Subcutaneous abdominal adipose tissue (tissue), 5 donors: ENCODE measurements around the gene RPL21.
"Not testable (repeated sequence)": the region's sequence is repeated elsewhere in the genome, so short reads cannot be mapped to it uniquely, and the experiment has no call there.

Experiments
- H3K27ac ChIP-seq: one replicate; pipeline ENCODE4 v1.7.0; 2013; ENCODE audit warnings: low read depth, mild to moderate bottlenecking, inconsistent platforms, low read length, moderate library complexity
- H3K27me3 ChIP-seq, 5 donors: one replicate each; pipeline ENCODE4 v1.7.0; 2013; ENCODE audit warnings: low read length in 5 of 5, inconsistent platforms in 1 of 5; ENCODE audit not compliant: control insufficient read depth in 5 of 5, insufficient read depth in 4 of 5
- H3K36me3 ChIP-seq, 5 donors: one replicate each; pipeline ENCODE4 v1.7.0; 2013; ENCODE audit warnings: low read length in 5 of 5; ENCODE audit not compliant: control insufficient read depth in 5 of 5, insufficient read depth in 5 of 5
- H3K4me1 ChIP-seq, 5 donors: one replicate each; pipeline ENCODE4 v1.7.0; 2013; ENCODE audit warnings: low read length in 5 of 5, mild to moderate bottlenecking in 3 of 5, moderate library complexity in 1 of 5; ENCODE audit not compliant: control insufficient read depth in 5 of 5, insufficient read depth in 5 of 5
- H3K4me3 ChIP-seq, 5 donors: one replicate each; pipeline ENCODE4 v1.7.0; 2013; ENCODE audit warnings: low read length in 5 of 5, low read depth in 1 of 5
- H3K9ac ChIP-seq, 5 donors: one replicate each; pipeline ENCODE4 v1.7.0; 2013; ENCODE audit warnings: low read length in 5 of 5, mild to moderate bottlenecking in 4 of 5, moderate library complexity in 3 of 5
- H3K9me3 ChIP-seq, 5 donors: one replicate each; pipeline ENCODE4 v1.7.0; 2013; ENCODE audit warnings: low read length in 5 of 5; ENCODE audit not compliant: control insufficient read depth in 5 of 5
- donor health status: healthy.
- donor health status: healthy.
- donor health status: healthy.
- donor health status: healthy.
- donor health status: healthy.

RPL21 gene

DNA sequence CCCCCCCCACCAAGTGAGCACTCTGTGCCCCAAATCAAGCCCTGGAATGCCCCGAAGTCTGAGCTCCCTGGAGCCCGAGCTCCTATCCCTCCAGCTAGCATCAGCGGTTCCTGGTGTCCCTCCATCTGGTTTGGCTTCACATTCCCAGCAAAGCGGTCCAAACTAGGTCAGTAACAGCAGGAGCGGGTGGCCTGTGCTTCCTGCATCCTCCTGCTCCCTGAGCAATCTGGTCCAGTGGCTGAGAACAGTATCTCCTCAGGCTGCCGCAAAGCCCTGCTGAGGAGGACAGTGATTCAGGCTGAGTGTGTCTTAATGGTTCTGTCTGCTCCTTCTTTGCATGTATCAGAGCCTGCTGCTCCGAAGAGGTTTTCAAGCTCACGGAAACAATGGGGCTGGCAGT is 45.1 kb downstream of the RPL21 start:
- H3K36me3 ChIP-seq = no peaks in the 10 kb centered on the region
- H3K27ac ChIP-seq = no peak overlapping the region
- no peak overlapping the region for H3K4me3 ChIP-seq
- no peaks in the 10 kb centered on the region for H3K9me3 ChIP-seq
- H3K4me1 ChIP-seq = no peaks in the 10 kb centered on the region
- no peak overlapping the region for H3K9ac ChIP-seq
- peaks cover 0 to 10% (median 4%) of the 10 kb centered on the region in 5 donors for H3K27me3 ChIP-seq

- Histone ChIP-seq H3K4me3 (no peak overlapping the region), H3K9ac (no peak overlapping the region), H3K4me1 (no peaks in the 10 kb centered on the region), H3K9me3 (no peaks in the 10 kb centered on the region), H3K27me3 (peaks cover 0 to 10% (median 4%) of the 10 kb centered on the region in 5 donors), H3K27ac (no peak overlapping the region), H3K36me3 (no peaks in the 10 kb centered on the region)
Observed at GRCh38 chr13:27298849-27299248, 47.5 kb downstream of the RPL21 start.

DNA sequence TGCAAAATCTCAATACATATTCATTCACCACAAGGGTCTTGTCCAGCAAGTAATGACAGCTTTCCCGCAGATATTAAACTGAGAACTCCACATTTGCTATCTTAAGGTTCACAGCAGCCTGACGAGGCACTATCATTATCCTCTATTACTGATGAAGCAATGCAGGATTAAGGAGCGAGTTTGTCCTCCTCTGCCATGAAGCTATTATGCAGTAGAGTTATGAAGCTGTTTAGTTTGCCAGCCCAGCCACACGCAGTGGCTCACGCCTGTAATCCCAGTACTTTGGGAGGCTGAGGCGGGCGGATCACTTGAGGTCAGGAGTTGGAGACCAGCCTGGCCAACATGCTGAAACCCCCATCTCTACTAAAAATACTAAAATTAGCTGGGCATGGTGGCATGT is 49.0 kb downstream of the RPL21 start:
- not testable (repeated sequence) for H3K9ac ChIP-seq, H3K36me3 ChIP-seq, H3K9me3 ChIP-seq, H3K27me3 ChIP-seq, H3K27ac ChIP-seq, H3K4me3 ChIP-seq, H3K4me1 ChIP-seq

DNA sequence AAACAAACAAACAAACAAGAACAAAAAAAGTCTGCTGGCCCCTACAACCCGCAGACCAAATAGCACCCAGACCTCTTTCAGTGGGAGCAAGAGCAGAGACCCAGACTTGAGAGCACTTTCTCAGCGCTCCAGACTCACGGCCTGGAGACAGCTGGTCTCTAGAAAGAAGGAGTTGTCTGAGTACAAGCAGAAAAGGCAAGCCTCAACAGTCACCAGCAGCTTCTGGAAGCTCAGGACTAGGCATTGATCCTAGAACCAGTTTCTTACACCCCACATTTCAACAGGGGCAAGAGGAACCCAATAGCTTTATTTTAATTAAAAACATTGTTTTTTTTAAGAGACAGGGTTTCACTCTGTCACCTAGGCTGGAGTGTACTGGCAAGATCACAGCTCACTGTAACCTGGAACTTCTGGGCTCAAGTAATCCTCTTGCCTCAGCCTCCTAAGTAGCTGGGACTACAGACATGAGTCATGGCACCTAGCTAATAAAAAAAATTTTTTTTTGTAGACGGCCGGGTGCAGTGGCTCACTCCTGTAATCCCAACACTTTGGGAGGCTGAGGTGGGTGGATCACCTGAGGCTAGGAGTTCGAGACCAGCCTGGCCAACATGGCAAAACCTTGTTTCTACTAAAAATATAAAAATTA is 49.7 kb downstream of the RPL21 start:
- Histone ChIP-seq H3K4me1 (no peaks in the 10 kb centered on the region), H3K36me3 (no peaks in the 10 kb centered on the region), H3K27me3 (peaks cover 0 to 6% (median 4%) of the 10 kb centered on the region in 5 donors), H3K4me3 (no peak overlapping the region), H3K27ac (no peak overlapping the region), H3K9ac (no peak overlapping the region), H3K9me3 (no peaks in the 10 kb centered on the region)

- H3K9me3 ChIP-seq = no peaks in the 10 kb centered on the region
- H3K4me1 ChIP-seq = no peaks in the 10 kb centered on the region
- H3K36me3 ChIP-seq = no peaks in the 10 kb centered on the region
- H3K27ac ChIP-seq = no peak overlapping the region
- H3K27me3 ChIP-seq = peaks cover 0 to 2% (median 0%) of the 10 kb centered on the region in 5 donors
- no peak overlapping the region for H3K4me3 ChIP-seq
- H3K9ac ChIP-seq = no peak overlapping the region
Observed at GRCh38 chr13:27302643-27303262, 51.4 kb downstream of the RPL21 start.

GRCh38 chr13:27304099-27304498 is 52.7 kb downstream of the RPL21 start:
- Histone ChIP-seq H3K36me3 (no peaks in the 10 kb centered on the region), H3K9me3 (peaks cover 0 to 3% (median 0%) of the 10 kb centered on the region in 5 donors), H3K4me1 (no peaks in the 10 kb centered on the region), H3K27ac (no peak overlapping the region), H3K9ac (no peak overlapping the region), H3K4me3 (no peak overlapping the region), H3K27me3 (no peaks in the 10 kb centered on the region)

- Histone ChIP-seq H3K27ac (no peak overlapping the region), H3K27me3 (no peaks in the 10 kb centered on the region), H3K9me3 (peaks cover 0 to 3% (median 0%) of the 10 kb centered on the region in 5 donors), H3K9ac (no peak overlapping the region), H3K4me1 (no peaks in the 10 kb centered on the region), H3K36me3 (no peaks in the 10 kb centered on the region), H3K4me3 (no peak overlapping the region)
Observed at GRCh38 chr13:27304611-27305010, 53.3 kb downstream of the RPL21 start.
